Loucy (cell line): ENCODE data around the gene SPEF1.

Source experiments
- CTCF ChIP-seq: fragments of 200-600 bp; sonication (generic); conservative IDR thresholded peaks from 2 replicates; pipeline ENCODE4 v1.5.1; 2014; ENCODE audit warnings: mild to moderate bottlenecking, antibody characterized with exemption, low read length
- EZH2phosphoT487 ChIP-seq: fragments of 200-600 bp; IDR thresholded peaks from 2 replicates; pipeline ENCODE4 v1.6.1; 2018; ENCODE audit warnings: antibody characterized with exemption, mild to moderate bottlenecking, moderate library complexity, borderline replicate concordance

GRCh38 chr20:3764659-3765058, 16.6 kb downstream of the SPEF1 start:
- no peak for TF ChIP-seq CTCF
- TF ChIP-seq EZH2phosphoT487, result no peak
